ENCODE data around the gene PHTF2.

- TF ChIP-seq CTCF (conservative IDR thresholded peaks at IDR 0.05; ENCODE audit: low read length) = no peak
- TF ChIP-seq EZH2phosphoT487 (IDR thresholded peaks at IDR 0.05; ENCODE audit: borderline replicate concordance, low read depth, low read length) = no peak
These were observed 152.0 kb downstream of the PHTF2 start for GRCh38 chr7:77950548-77950947.

Data from OCI-LY7 (cell line).